ENCODE measurements around the gene BCAS3.

Gene BCAS3

GRCh38 chr17:61124562-61124961 lies 446.9 kb downstream of the BCAS3 start:
- Histone ChIP-seq H3K36me3 (no peaks in the 10 kb centered on the region), H3K4me2 (no peak overlapping the region), H3K9ac (no peak overlapping the region), H3K27me3 (no peaks in the 10 kb centered on the region), H3K27ac (no peak overlapping the region), H3K4me1 (0 out of 2 replicates have a peak, but pooled peaks cover 4% of the 10 kb centered on the region), H3K9me3 (no peaks in the 10 kb centered on the region), H4K20me1 (no peaks in the 10 kb centered on the region), H3K4me3 (no peak overlapping the region)
- TF ChIP-seq Cebpa-rat (IDR thresholded peaks at IDR 0.05): no peak

- Histone ChIP-seq H3K4me1 (0 out of 2 replicates have a peak, but pooled peaks cover 4% of the 10 kb centered on the region), H3K4me2 (no peak overlapping the region), H3K9me3 (no peaks in the 10 kb centered on the region), H3K36me3 (no peaks in the 10 kb centered on the region), H3K9ac (no peak overlapping the region), H3K4me3 (no peak overlapping the region), H4K20me1 (no peaks in the 10 kb centered on the region), H3K27me3 (no peaks in the 10 kb centered on the region), H3K27ac (no peak overlapping the region)
- TF ChIP-seq Cebpa-rat (IDR thresholded peaks at IDR 0.05): no peak
Observed at GRCh38 chr17:61126473-61127249, 449.0 kb downstream of the BCAS3 start.

GRCh38 chr17:61127960-61128359 lies 450.3 kb downstream of the BCAS3 start:
- H3K9ac ChIP-seq: no peak overlapping the region
- no peaks in the 10 kb centered on the region for H4K20me1 ChIP-seq
- H3K27ac ChIP-seq: no peak overlapping the region
- TF ChIP-seq Cebpa-rat (IDR thresholded peaks at IDR 0.05): no peak
- H3K4me2 ChIP-seq: no peak overlapping the region
- H3K9me3 ChIP-seq: no peaks in the 10 kb centered on the region
- 0 out of 2 replicates have a peak, but pooled peaks cover 4% of the 10 kb centered on the region for H3K4me1 ChIP-seq
- H3K4me3 ChIP-seq: no peak overlapping the region
- H3K36me3 ChIP-seq: no peaks in the 10 kb centered on the region
- no peaks in the 10 kb centered on the region for H3K27me3 ChIP-seq

- Histone ChIP-seq H3K4me3 (no peak overlapping the region), H3K9me3 (no peaks in the 10 kb centered on the region), H3K9ac (no peak overlapping the region), H3K27ac (no peak overlapping the region), H3K4me2 (no peak overlapping the region), H3K4me1 (0 out of 2 replicates have a peak, but pooled peaks cover 4% of the 10 kb centered on the region), H4K20me1 (no peaks in the 10 kb centered on the region), H3K36me3 (no peaks in the 10 kb centered on the region), H3K27me3 (no peaks in the 10 kb centered on the region)
- no peak for TF ChIP-seq Cebpa-rat (IDR thresholded peaks at IDR 0.05)
Observed at GRCh38 chr17:61128661-61129115, 451.0 kb downstream of the BCAS3 start.

- Histone ChIP-seq H3K27ac (no peak overlapping the region), H3K9me3 (no peaks in the 10 kb centered on the region), H3K27me3 (no peaks in the 10 kb centered on the region)
Observed at GRCh38 chr17:61129267-61130254, 451.9 kb downstream of the BCAS3 start.

GRCh38 chr17:61130330-61130729 lies 452.7 kb downstream of the BCAS3 start:
- Histone ChIP-seq H3K4me3 (no peak overlapping the region), H4K20me1 (no peaks in the 10 kb centered on the region), H3K27me3 (no peaks in the 10 kb centered on the region), H3K9me3 (no peaks in the 10 kb centered on the region), H3K4me2 (no peak overlapping the region), H3K27ac (no peak overlapping the region), H3K36me3 (no peaks in the 10 kb centered on the region), H3K9ac (no peak overlapping the region), H3K4me1 (0 out of 2 replicates have a peak, but pooled peaks cover 4% of the 10 kb centered on the region)
- no peak for TF ChIP-seq Cebpa-rat (IDR thresholded peaks at IDR 0.05)

More at GRCh38 chr17:61129267-61130254, 451.9 kb downstream of the BCAS3 start:
- Histone ChIP-seq H3K36me3 (no peaks in the 10 kb centered on the region), H3K4me2 (no peak overlapping the region), H4K20me1 (no peaks in the 10 kb centered on the region), H3K4me1 (0 out of 2 replicates have a peak, but pooled peaks cover 4% of the 10 kb centered on the region), H3K4me3 (no peak overlapping the region), H3K9ac (no peak overlapping the region)
- TF ChIP-seq Cebpa-rat (IDR thresholded peaks at IDR 0.05): no peak

- no peaks in the 10 kb centered on the region for H4K20me1 ChIP-seq
- TF ChIP-seq Cebpa-rat (IDR thresholded peaks at IDR 0.05): no peak
- H3K9me3 ChIP-seq: no peaks in the 10 kb centered on the region
- H3K27me3 ChIP-seq: no peaks in the 10 kb centered on the region
- H3K4me1 ChIP-seq: 0 out of 2 replicates have a peak, but pooled peaks cover 4% of the 10 kb centered on the region
- no peaks in the 10 kb centered on the region for H3K36me3 ChIP-seq
- no peak overlapping the region for H3K4me3 ChIP-seq
- no peak overlapping the region for H3K9ac ChIP-seq
- no peak overlapping the region for H3K4me2 ChIP-seq
- no peak overlapping the region for H3K27ac ChIP-seq
Observed at GRCh38 chr17:61131585-61131984, 453.9 kb downstream of the BCAS3 start.

GRCh38 chr17:61132524-61132923 lies 454.9 kb downstream of the BCAS3 start:
- Histone ChIP-seq H3K4me3 (no peak overlapping the region), H4K20me1 (no peaks in the 10 kb centered on the region), H3K36me3 (no peaks in the 10 kb centered on the region), H3K27me3 (no peaks in the 10 kb centered on the region), H3K9ac (no peak overlapping the region), H3K9me3 (no peaks in the 10 kb centered on the region), H3K27ac (no peak overlapping the region), H3K4me1 (peaks cover 4% of the 10 kb centered on the region; the same call in 1 of the 2 replicates), H3K4me2 (no peak overlapping the region)
- no peak for TF ChIP-seq Cebpa-rat (IDR thresholded peaks at IDR 0.05)

GRCh38 chr17:61133853-61134252 lies 456.2 kb downstream of the BCAS3 start:
- Histone ChIP-seq H3K27me3 (no peaks in the 10 kb centered on the region), H3K27ac (no peak overlapping the region), H3K9me3 (no peaks in the 10 kb centered on the region), H3K36me3 (no peaks in the 10 kb centered on the region), H3K4me2 (no peak overlapping the region), H3K4me1 (peaks cover 16% of the 10 kb centered on the region), H4K20me1 (no peaks in the 10 kb centered on the region), H3K9ac (no peak overlapping the region), H3K4me3 (no peak overlapping the region)
- TF ChIP-seq Cebpa-rat (IDR thresholded peaks at IDR 0.05): no peak

Data from BLaER1 (cell line).